HL-60 (cell line): Measurements from ENCODE around the gene IFI16.

ENCODE experiments used
- DNase-seq, 2 experiments: peaks; one replicate each; pipeline ENCODE4 v3.0.0-alpha.2; 2010 to 2020; ENCODE audit warnings: low read depth in 1 of 2, low spot score in 1 of 2
- H3K27ac ChIP-seq: fragments of 250-450 bp; sonication (Bioruptor Pico); replicated peaks from 2 replicates; pipeline ENCODE4 v1.5.1; 2020; ENCODE audit warnings: mild to moderate bottlenecking, moderate library complexity
- H3K27me3 ChIP-seq: fragments of 250-450 bp; sonication (Bioruptor Pico); 2 replicates; pipeline ENCODE4 v1.5.1; 2021; ENCODE audit warnings: mild to moderate bottlenecking, moderate library complexity; ENCODE audit not compliant: insufficient read depth, poor library complexity, severe bottlenecking
- H3K4me3 ChIP-seq: replicated peaks from 2 replicates; pipeline ENCODE4 v1.5.1; 2011; ENCODE audit warnings: mild to moderate bottlenecking, control low read depth, low read length; ENCODE audit not compliant: insufficient read depth
- GABPA ChIP-seq: IDR thresholded peaks from 2 replicates; pipeline ENCODE4 v1.6.1; 2012; ENCODE audit warnings: low read depth
- POLR2AphosphoS5 ChIP-seq: IDR thresholded peaks from 2 replicates; pipeline ENCODE4 v1.6.1; 2012; ENCODE audit warnings: low read depth
- REST ChIP-seq: IDR thresholded peaks from 2 replicates; pipeline ENCODE4 v1.6.1; 2012; ENCODE audit warnings: low read depth; ENCODE audit not compliant: insufficient replicate concordance
- SPI1 ChIP-seq: IDR thresholded peaks from 2 replicates; pipeline ENCODE4 v1.6.1; 2012; ENCODE audit warnings: low read depth, mild to moderate bottlenecking, borderline replicate concordance
- TF ChIP-seq, protein P1 (sequence below): IDR thresholded peaks from one replicate; pipeline ENCODE4 v1.5.1; 2011; ENCODE audit warnings: low read length, control low read depth, inconsistent platforms; ENCODE audit not compliant: insufficient read depth

The IFI16 gene

GRCh38 chr1:159056069-159056698, 46.5 kb downstream of the IFI16 start:
- peak; percentile 40 to 74 for DNase-seq
- TF ChIP-seq, protein P1, sequence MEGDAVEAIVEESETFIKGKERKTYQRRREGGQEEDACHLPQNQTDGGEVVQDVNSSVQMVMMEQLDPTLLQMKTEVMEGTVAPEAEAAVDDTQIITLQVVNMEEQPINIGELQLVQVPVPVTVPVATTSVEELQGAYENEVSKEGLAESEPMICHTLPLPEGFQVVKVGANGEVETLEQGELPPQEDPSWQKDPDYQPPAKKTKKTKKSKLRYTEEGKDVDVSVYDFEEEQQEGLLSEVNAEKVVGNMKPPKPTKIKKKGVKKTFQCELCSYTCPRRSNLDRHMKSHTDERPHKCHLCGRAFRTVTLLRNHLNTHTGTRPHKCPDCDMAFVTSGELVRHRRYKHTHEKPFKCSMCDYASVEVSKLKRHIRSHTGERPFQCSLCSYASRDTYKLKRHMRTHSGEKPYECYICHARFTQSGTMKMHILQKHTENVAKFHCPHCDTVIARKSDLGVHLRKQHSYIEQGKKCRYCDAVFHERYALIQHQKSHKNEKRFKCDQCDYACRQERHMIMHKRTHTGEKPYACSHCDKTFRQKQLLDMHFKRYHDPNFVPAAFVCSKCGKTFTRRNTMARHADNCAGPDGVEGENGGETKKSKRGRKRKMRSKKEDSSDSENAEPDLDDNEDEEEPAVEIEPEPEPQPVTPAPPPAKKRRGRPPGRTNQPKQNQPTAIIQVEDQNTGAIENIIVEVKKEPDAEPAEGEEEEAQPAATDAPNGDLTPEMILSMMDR = no peak
- TF ChIP-seq GABPA = no peak
- no peak for TF ChIP-seq POLR2AphosphoS5

DNA sequence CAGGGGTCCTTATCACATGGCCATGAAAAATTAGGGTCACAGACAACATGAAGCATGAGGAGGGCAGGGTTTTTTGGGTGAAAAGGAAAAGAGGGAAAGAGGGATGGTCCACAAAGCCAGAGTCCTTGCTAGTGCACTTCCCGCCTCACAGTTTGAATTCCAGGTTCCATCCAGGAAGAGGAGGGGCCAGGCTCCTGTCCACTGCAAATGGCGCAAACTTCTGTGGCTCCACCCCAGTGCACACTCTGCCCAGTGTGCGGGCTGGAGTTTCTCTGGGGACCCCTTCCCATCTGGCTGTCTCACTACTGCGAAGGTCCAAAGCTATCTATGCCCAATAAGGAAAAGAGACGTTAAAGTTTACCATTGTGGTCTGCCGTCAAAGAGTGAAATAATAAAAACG, 49.0 kb downstream of the IFI16 start:
- Histone ChIP-seq H3K27me3 (no peaks in the 10 kb centered on the region), H3K27ac (no peak overlapping the region)

More at GRCh38 chr1:159056069-159056698, 46.5 kb downstream of the IFI16 start:
- no peak overlapping the region for H3K4me3 ChIP-seq
- H3K27ac ChIP-seq = peak overlapping the region; percentile 70
- H3K27me3 ChIP-seq = no peaks in the 10 kb centered on the region

DNA sequence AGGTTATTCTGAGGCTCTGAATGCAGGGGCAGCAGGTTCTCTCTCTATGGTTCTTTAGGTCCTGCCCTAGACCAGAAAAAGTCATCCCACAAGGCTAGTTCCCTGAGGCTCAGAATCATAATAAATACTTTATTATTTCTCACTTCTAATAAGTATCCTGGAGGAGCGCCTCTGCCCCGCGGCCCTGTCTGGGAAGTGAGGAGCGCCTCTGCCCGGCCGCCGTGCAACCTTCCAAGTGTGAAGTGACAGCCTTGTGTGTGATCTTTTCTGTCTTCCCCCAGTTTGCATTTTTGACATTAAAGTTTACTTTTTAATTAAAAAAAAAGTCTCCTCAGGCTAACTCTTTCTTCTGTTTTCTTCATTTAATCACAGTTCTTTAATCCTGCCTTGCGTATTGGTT, 55.4 kb downstream of the IFI16 start:
- no peak overlapping the region for H3K4me3 ChIP-seq
- H3K27ac ChIP-seq = no peak overlapping the region
- TF ChIP-seq, protein P1 = no peak
- no peak for TF ChIP-seq SPI1
- no peak for TF ChIP-seq POLR2AphosphoS5
- no peak for TF ChIP-seq REST
- TF ChIP-seq GABPA = no peak
- no peak for DNase-seq
- no peaks in the 10 kb centered on the region for H3K27me3 ChIP-seq

More for the DNA sequence above, 49.0 kb downstream of the IFI16 start:
- H3K4me3 ChIP-seq = no peak overlapping the region
- DNase-seq = no peak
- TF ChIP-seq, protein P1 = no peak
- TF ChIP-seq REST (no peak), POLR2AphosphoS5 (no peak), SPI1 (no peak), GABPA (no peak)

- no peak for DNase-seq
- TF ChIP-seq, protein P1 = no peak
- TF ChIP-seq POLR2AphosphoS5 (no peak), GABPA (no peak), SPI1 (no peak), REST (no peak)
- no peak overlapping the region for H3K4me3 ChIP-seq
- no peaks in the 10 kb centered on the region for H3K27me3 ChIP-seq
- no peak overlapping the region for H3K27ac ChIP-seq
Observed at GRCh38 chr1:159066108-159066507, 56.4 kb downstream of the IFI16 start.
